Right atrium auricular region (tissue), 2 donors: ENCODE measurements around the gene ZDHHC13. TPM values are rescaled to one million over a fixed set of nuclear protein-coding genes. Genes with fewer than 3 reads are reported as not detected.
"Not testable (repeated sequence)": the region's sequence is repeated elsewhere in the genome, so short reads cannot be mapped to it uniquely, and the experiment has no call there.

ENCODE experiments used
- DNase-seq: peaks from one replicate; pipeline ENCODE4 v3.0.0-alpha.2; 2019; ENCODE audit warnings: low spot score
- H3K27ac ChIP-seq, 2 donors: fragments of 200-600 bp; sonication (generic); 1 replicate in 1 of 2; 2 replicates in 1 of 2; pipeline ENCODE4 v1.5.1; 2016 to 2019
- H3K27me3 ChIP-seq, 2 donors: fragments of 200-600 bp; sonication (generic); one replicate each; pipeline versions ENCODE4 v1.5.1 to v1.6.0; 2017 to 2019
- H3K36me3 ChIP-seq: fragments of 200-600 bp; sonication (generic); one replicate; pipeline ENCODE4 v1.5.1; 2016
- H3K4me1 ChIP-seq, 2 donors: fragments of 200-600 bp; sonication (generic); one replicate each; pipeline versions ENCODE4 v1.5.1 to v1.6.0; 2017 to 2019
- H3K4me3 ChIP-seq, 2 donors: fragments of 200-600 bp; sonication (generic); 1 replicate in 1 of 2; 2 replicates in 1 of 2; pipeline ENCODE4 v1.5.1; 2017 to 2019; ENCODE audit warnings: mild to moderate bottlenecking in 1 of 2, moderate library complexity in 1 of 2
- H3K9me3 ChIP-seq, 2 donors: fragments of 200-600 bp; sonication (generic); one replicate each; pipeline ENCODE4 v1.5.1; 2019
- total RNA-seq, 2 donors: library from RNA; depleted of rRNA; stranded (reverse); fragments of >200 nt; gene quantifications; one replicate each; pipeline ENCODE4 v1.1.0, GENCODE V29; 2016
- TF ChIP-seq, protein P1 (sequence below), 2 donors: fragments of 200-600 bp; sonication (generic); IDR thresholded peaks; one replicate each; pipeline ENCODE4 v1.5.1; 2019; ENCODE audit warnings: antibody characterized with exemption in 2 of 2

Gene ZDHHC13
- total RNA-seq, 2 donors from 2014 or later = 12.7 to 16.0 TPM

DNA sequence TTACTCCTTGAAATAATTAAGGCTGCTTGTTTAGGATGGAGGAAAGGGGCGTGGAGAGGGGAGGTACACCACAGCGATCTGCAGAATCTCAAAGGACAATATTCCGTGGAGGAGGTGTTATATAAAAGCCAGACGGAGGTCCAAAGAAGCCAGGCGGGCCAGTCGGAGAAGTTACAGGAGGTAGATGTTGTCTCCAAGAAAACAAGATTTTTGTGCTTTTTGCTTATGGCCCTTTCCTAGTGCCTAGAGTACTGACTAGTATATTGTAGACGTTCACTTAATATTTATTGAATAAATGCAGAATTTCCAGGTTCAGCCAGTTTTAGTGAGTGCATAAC lies 761 bp downstream of the ZDHHC13 start:
- Histone ChIP-seq H3K9me3 (no peaks in the 10 kb centered on the region), H3K27me3 (no peaks in the 10 kb centered on the region), H3K36me3 (no peaks in the 10 kb centered on the region), H3K4me1 (peaks cover 0 to 27% of the 10 kb centered on the region in 2 donors), H3K27ac (peak overlapping the region in 1 of 2 donors; percentile 77), H3K4me3 (peak overlapping the region; percentile 76 to 97)
- TF ChIP-seq, protein P1, sequence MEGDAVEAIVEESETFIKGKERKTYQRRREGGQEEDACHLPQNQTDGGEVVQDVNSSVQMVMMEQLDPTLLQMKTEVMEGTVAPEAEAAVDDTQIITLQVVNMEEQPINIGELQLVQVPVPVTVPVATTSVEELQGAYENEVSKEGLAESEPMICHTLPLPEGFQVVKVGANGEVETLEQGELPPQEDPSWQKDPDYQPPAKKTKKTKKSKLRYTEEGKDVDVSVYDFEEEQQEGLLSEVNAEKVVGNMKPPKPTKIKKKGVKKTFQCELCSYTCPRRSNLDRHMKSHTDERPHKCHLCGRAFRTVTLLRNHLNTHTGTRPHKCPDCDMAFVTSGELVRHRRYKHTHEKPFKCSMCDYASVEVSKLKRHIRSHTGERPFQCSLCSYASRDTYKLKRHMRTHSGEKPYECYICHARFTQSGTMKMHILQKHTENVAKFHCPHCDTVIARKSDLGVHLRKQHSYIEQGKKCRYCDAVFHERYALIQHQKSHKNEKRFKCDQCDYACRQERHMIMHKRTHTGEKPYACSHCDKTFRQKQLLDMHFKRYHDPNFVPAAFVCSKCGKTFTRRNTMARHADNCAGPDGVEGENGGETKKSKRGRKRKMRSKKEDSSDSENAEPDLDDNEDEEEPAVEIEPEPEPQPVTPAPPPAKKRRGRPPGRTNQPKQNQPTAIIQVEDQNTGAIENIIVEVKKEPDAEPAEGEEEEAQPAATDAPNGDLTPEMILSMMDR (IDR thresholded peaks at IDR 0.05) = no peak
- no peak for DNase-seq

DNA sequence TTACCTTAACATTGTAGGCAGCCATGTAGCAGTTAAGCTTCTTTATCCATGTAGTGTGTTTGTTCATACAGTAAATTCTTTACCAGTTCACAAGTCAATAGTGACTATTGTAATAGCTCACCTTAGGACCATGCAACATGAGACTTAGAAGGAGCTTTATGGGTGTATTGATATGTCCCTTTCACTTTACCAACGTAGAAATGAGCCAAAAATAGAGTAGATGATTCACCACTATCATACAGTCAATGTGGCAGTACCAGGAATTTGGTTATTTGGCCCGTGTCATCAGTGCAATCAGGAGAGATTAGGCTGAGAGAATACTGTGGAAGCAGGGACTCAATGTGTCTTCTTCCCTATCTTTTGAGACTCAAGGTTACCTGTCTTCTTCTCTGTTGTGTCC lies 4.7 kb downstream of the ZDHHC13 start:
- H3K27ac ChIP-seq = no peak overlapping the region

DNA sequence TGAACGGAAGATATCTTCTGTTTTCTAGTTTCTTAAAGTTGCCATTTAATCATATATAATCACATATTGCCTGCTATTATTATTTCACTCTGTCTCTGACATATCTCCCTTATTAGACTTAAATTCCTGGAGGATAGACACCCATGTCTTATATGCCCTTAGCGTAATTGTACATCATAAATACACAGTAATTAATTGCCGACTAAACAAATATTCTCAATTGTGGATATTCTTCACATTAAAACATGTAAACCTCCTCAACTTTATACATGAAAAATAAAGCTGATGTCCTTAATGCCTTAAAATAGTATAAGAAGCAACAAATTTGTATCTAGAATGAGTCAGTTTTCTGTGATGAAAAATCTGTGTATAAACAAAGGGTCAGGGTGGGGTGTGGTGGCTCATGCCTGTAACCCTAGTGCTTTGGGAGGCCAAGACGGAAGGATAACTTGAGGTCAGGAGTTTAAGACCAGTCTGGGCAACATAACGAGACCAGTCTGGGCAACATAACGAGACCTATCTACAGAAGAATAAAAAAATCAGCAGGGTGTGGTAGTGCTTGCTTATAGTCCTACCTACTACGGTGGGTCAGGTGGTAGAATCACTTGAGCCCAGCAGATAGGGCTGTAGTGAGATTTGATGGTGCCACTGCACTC lies 6.1 kb downstream of the ZDHHC13 start:
- Histone ChIP-seq H3K27me3 (no peaks in the 10 kb centered on the region), H3K9me3 (peaks cover 0 to 4% of the 10 kb centered on the region in 2 donors), H3K36me3 (no peaks in the 10 kb centered on the region), H3K27ac (no peak overlapping the region), H3K4me3 (no peak overlapping the region), H3K4me1 (peaks cover 0 to 13% of the 10 kb centered on the region in 2 donors)
- no peak for DNase-seq
- TF ChIP-seq, protein P1 (IDR thresholded peaks at IDR 0.05) = no peak

More for the DNA sequence above, 4.7 kb downstream of the ZDHHC13 start:
- Histone ChIP-seq H3K4me3 (no peak overlapping the region), H3K36me3 (no peaks in the 10 kb centered on the region), H3K27me3 (no peaks in the 10 kb centered on the region), H3K4me1 (peaks cover 0 to 22% of the 10 kb centered on the region in 2 donors), H3K9me3 (peaks cover 0 to 2% of the 10 kb centered on the region in 2 donors)
- DNase-seq = no peak
- TF ChIP-seq, protein P1 (IDR thresholded peaks at IDR 0.05) = no peak

DNA sequence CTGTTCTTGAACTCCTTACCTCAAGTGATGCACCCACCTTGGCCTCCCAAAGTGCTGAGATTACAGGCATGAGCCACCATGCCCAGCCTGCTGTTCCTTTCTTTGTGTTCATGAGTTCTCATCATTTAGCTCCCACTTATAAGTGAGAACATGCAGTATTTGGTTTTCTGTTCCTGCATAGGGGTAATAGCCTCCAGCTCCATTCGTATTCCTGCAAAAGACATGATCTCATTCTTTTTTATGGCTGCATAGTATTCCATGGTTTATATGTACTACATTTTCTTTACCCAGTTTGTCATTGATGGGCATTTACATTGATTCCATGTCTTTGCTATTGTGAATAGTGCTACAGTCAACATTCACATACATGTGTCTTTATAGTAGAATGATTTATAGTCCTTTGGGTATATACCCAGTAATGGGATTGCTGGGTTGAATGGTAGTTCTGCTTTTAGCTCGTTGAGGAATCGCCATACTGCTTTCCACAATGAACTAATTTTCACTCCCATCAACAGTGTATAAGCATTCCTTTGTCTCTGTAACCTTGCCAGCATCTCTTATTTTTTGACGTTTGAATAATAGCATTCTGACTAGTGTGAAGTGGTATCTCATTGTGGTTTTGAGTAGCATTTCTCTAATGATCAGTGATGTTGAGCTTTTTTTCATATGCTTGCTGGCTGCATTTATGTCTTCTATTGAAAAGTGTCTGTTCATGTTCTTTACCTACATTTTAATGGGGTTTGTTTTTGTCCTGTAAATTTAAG lies 9.8 kb downstream of the ZDHHC13 start:
- not testable (repeated sequence) for DNase-seq, H3K9me3 ChIP-seq, H3K27me3 ChIP-seq, H3K4me1 ChIP-seq, H3K4me3 ChIP-seq, H3K27ac ChIP-seq, H3K36me3 ChIP-seq

DNA sequence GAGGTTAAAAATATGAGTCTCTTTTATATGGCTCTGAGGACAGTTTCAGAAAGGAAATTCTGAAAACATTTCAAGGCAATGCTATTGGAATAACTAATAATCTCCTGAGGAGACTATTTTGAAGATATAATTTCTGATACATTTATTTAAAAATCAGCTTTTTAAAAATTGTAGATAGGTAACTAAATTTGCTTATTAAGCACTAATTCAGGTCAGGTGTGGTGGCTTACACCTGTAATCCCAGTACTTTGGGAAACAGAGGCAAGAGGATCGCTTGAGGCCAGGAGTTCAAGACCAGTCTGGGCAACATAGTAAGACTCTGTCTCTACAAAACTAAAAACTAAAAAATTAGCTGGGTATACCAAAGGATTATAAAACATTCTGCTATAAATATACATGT lies 17.0 kb downstream of the ZDHHC13 start:
- Histone ChIP-seq H3K4me3 (no peak overlapping the region), H3K9me3 (no peaks in the 10 kb centered on the region), H3K4me1 (no peaks in the 10 kb centered on the region), H3K36me3 (no peaks in the 10 kb centered on the region), H3K27ac (no peak overlapping the region), H3K27me3 (no peaks in the 10 kb centered on the region)
- TF ChIP-seq, protein P1 (IDR thresholded peaks at IDR 0.05) = no peak
- DNase-seq = no peak

DNA sequence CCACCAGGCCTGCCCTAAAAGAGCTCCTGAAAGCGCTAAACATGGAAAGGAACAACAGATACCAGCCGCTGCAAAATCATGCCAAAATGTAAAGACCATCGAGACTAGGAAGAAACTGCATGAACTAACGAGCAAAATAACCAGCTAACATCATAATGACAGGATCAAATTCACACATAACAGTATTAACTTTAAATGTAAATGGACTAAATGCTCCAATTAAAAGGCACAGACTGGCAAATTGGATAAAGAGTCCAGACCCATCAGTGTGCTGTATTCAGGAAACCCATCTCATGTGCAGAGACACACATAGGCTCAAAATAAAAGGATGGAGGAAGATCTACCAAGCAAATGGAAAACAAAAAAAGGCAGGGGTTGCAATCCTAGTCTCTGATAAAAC lies 19.9 kb downstream of the ZDHHC13 start:
- H3K4me1 ChIP-seq, H3K9me3 ChIP-seq, H3K27ac ChIP-seq: not testable (repeated sequence)

More for the DNA sequence above, 19.9 kb downstream of the ZDHHC13 start:
- DNase-seq, H3K27me3 ChIP-seq, H3K4me3 ChIP-seq, H3K36me3 ChIP-seq: not testable (repeated sequence)
